ENCODE results near the gene UMODL1. TPM values are rescaled to one million over a fixed set of nuclear protein-coding genes. Genes with fewer than 3 reads are reported as not detected.

The UMODL1 gene
- total RNA-seq, 1 donor from 2014 or later = not detected

DNA sequence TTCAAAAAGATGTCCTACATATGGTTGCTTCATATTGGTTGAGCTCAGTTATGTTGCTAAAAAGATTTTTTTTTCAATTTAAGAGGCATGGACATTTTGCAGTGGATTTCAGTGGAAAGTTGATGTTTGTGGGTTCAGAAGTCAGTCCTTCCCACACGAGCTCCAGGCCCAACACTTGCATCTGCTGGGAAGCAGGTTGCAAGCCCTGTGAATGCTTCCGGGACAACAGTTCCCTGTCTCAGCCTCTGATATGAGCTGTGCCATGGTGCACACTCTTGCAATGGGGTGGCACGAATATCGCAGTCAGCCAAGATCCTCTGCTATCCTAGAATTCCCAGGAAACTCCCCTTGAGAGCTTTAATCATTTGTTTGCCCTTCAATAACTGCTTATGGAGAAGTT, 117.5 kb downstream of the UMODL1 start:
- Mint-ChIP-seq H3K4me3 (no peak overlapping the region), H3K36me3 (no peaks in the 10 kb centered on the region), H3K27me3 (ENCODE audit: insufficient read depth, low read depth) (peaks cover 6% of the 10 kb centered on the region), H3K4me1 (peaks cover 13% of the 10 kb centered on the region), H3K9me3 (peaks cover 2% of the 10 kb centered on the region), H3K27ac (no peak overlapping the region)
- no peak for TF ChIP-seq EZH2phosphoT487 (IDR thresholded peaks at IDR 0.05)
- TF ChIP-seq CTCF (IDR thresholded peaks at IDR 0.05) = no peak
- no peak for TF ChIP-seq EZH2 (IDR thresholded peaks at IDR 0.05)
- no peaks in the 10 kb centered on the region for H3K79me2 ChIP-seq (ENCODE audit: low read depth)
- DNase-seq (ENCODE audit: low spot score) = no peak
- H3K4me3 ChIP-seq = no peak overlapping the region
- H3K36me3 ChIP-seq = no peaks in the 10 kb centered on the region
- no peak overlapping the region for H3K4me2 ChIP-seq
- H2AFZ ChIP-seq (replicated peaks) = no peak overlapping the region
- no peak overlapping the region for H3K9ac ChIP-seq
- no peaks in the 10 kb centered on the region for H3K4me1 ChIP-seq
- H3F3A ChIP-seq (ENCODE audit: low read depth) = no peaks in the 10 kb centered on the region
- no peak overlapping the region for H3K27ac ChIP-seq
- H4K20me1 ChIP-seq (ENCODE audit: low read depth) = no peaks in the 10 kb centered on the region
- no peaks in the 10 kb centered on the region for H3K27me3 ChIP-seq
- H3K9me3 ChIP-seq (ENCODE audit: low read depth) = no peaks in the 10 kb centered on the region

- H3K9me3 Mint-ChIP-seq = peaks cover 2% of the 10 kb centered on the region
- no peaks in the 10 kb centered on the region for H3F3A ChIP-seq (ENCODE audit: low read depth)
- H3K4me1 Mint-ChIP-seq = peaks cover 13% of the 10 kb centered on the region
- H3K27ac Mint-ChIP-seq = no peak overlapping the region
- H3K9me3 ChIP-seq (ENCODE audit: low read depth) = no peaks in the 10 kb centered on the region
- no peaks in the 10 kb centered on the region for H3K36me3 ChIP-seq
- H4K20me1 ChIP-seq (ENCODE audit: low read depth) = no peaks in the 10 kb centered on the region
- H3K4me1 ChIP-seq = no peaks in the 10 kb centered on the region
- H3K27me3 ChIP-seq = no peaks in the 10 kb centered on the region
- no peak overlapping the region for H2AFZ ChIP-seq (replicated peaks)
- peaks cover 6% of the 10 kb centered on the region for H3K27me3 Mint-ChIP-seq (ENCODE audit: insufficient read depth, low read depth)
- no peak overlapping the region for H3K27ac ChIP-seq
- TF ChIP-seq EZH2phosphoT487 (IDR thresholded peaks at IDR 0.05) = no peak
- TF ChIP-seq CTCF (IDR thresholded peaks at IDR 0.05) = no peak
- no peak for TF ChIP-seq EZH2 (IDR thresholded peaks at IDR 0.05)
- H3K4me2 ChIP-seq = no peak overlapping the region
- H3K4me3 Mint-ChIP-seq = no peak overlapping the region
- H3K36me3 Mint-ChIP-seq = no peaks in the 10 kb centered on the region
- no peak overlapping the region for H3K4me3 ChIP-seq
- no peak for DNase-seq (ENCODE audit: low spot score)
- H3K79me2 ChIP-seq (ENCODE audit: low read depth) = no peaks in the 10 kb centered on the region
- H3K9ac ChIP-seq = no peak overlapping the region
These were observed 118.3 kb downstream of the UMODL1 start for GRCh38 chr21:42189431-42189830.

DNA sequence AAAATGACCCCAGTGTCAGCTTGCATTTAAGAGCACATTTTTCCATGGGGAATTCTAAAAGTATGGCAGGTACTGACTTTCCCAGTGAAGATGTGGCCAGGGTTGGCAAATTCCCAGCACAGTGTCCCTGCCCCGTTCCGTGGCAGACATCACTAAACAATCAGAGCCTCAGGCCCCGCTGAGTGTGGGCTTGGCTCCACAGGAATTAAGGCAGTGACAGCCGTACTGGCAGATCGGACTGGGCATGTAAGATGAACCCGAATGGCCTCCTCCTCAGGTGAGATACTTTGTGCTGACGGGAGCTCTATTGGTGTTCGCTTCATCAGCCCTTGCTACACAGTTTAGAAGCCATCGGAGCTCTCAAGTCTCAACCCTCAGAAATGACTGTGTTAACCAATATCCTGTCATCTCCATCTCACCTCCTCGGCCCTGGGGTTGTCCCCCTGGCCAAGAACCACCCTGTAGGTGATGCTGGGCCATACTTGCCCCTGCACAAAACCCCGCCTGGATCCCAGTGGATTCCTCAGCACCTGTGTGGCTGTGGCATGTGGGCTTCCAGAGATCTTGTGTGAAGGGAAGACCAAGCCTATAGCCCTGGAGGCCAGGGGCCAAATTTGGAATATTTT, 118.9 kb downstream of the UMODL1 start:
- Mint-ChIP-seq H3K9me3 (peaks cover 2% of the 10 kb centered on the region), H3K27me3 (ENCODE audit: insufficient read depth, low read depth) (peaks cover 6% of the 10 kb centered on the region), H3K4me3 (no peak overlapping the region), H3K36me3 (no peaks in the 10 kb centered on the region), H3K4me1 (peaks cover 13% of the 10 kb centered on the region), H3K27ac (no peak overlapping the region)
- no peaks in the 10 kb centered on the region for H3K36me3 ChIP-seq
- H4K20me1 ChIP-seq (ENCODE audit: low read depth) = no peaks in the 10 kb centered on the region
- H3K4me3 ChIP-seq = no peak overlapping the region
- no peaks in the 10 kb centered on the region for H3F3A ChIP-seq (ENCODE audit: low read depth)
- H3K27ac ChIP-seq = no peak overlapping the region
- H3K79me2 ChIP-seq (ENCODE audit: low read depth) = no peaks in the 10 kb centered on the region
- H2AFZ ChIP-seq (replicated peaks) = no peak overlapping the region
- no peak for DNase-seq (ENCODE audit: low spot score)
- TF ChIP-seq EZH2phosphoT487 (IDR thresholded peaks at IDR 0.05) (no peak), EZH2 (IDR thresholded peaks at IDR 0.05) (no peak), CTCF (IDR thresholded peaks at IDR 0.05) (no peak)
- no peaks in the 10 kb centered on the region for H3K9me3 ChIP-seq (ENCODE audit: low read depth)
- no peaks in the 10 kb centered on the region for H3K4me1 ChIP-seq
- no peak overlapping the region for H3K9ac ChIP-seq
- H3K27me3 ChIP-seq = no peaks in the 10 kb centered on the region
- H3K4me2 ChIP-seq = no peak overlapping the region
